HepG2 (cell line): ENCODE results near the gene CUEDC2. TPM values are rescaled to one million over a fixed set of nuclear protein-coding genes. Genes with fewer than 3 reads are reported as not detected.

ENCODE experiments used
- AKNA ChIP-seq: sonication (generic); formaldehyde crosslinking; IDR thresholded peaks from 2 replicates; pipeline ENCODE4 v1.4.0; 2020; ENCODE audit warnings: missing genetic modification reagents, borderline replicate concordance
- CHD4 ChIP-seq: fragments of 200-600 bp; sonication (generic); IDR thresholded peaks from 2 replicates; pipeline ENCODE4 v1.7.0; 2017; ENCODE audit warnings: mild to moderate bottlenecking, low read length, borderline replicate concordance
- DNMT1 ChIP-seq: sonication (generic); formaldehyde crosslinking; IDR thresholded peaks from 2 replicates; pipeline ENCODE4 v1.5.1; 2020; ENCODE audit warnings: mild to moderate bottlenecking, missing genetic modification reagents
- FOXO1 ChIP-seq: sonication (generic); formaldehyde crosslinking; IDR thresholded peaks from 2 replicates; pipeline ENCODE4 v1.4.0; 2020; ENCODE audit warnings: missing genetic modification reagents
- FOXP4 ChIP-seq: sonication (generic); formaldehyde crosslinking; IDR thresholded peaks from 2 replicates; pipeline ENCODE4 v1.4.0; 2020; ENCODE audit warnings: missing genetic modification reagents
- KLF6 ChIP-seq: IDR thresholded peaks from 2 replicates; pipeline ENCODE4 v1.8.0; 2016; ENCODE audit warnings: missing biosample characterization, missing genetic modification reagents
- MEIS1 ChIP-seq: sonication (generic); formaldehyde crosslinking; IDR thresholded peaks from 2 replicates; pipeline ENCODE4 v1.9.0; 2021; ENCODE audit warnings: mild to moderate bottlenecking, missing genetic modification reagents, moderate library complexity, borderline replicate concordance
- PPARG ChIP-seq: conservative IDR thresholded peaks from 2 replicates; pipeline ENCODE4 v1.6.1; 2016; ENCODE audit warnings: missing biosample characterization, missing genetic modification reagents
- SSRP1 ChIP-seq: IDR thresholded peaks from 2 replicates; pipeline ENCODE4 v1.6.1; 2016; ENCODE audit warnings: control low read depth
- YEATS4 ChIP-seq: sonication (generic); formaldehyde crosslinking; IDR thresholded peaks from 2 replicates; pipeline ENCODE4 v1.4.0; 2020; ENCODE audit warnings: missing genetic modification reagents, borderline replicate concordance
- ZBTB26 ChIP-seq: IDR thresholded peaks from 2 replicates; pipeline ENCODE4 v1.6.1; 2016; ENCODE audit warnings: missing compliant biosample characterization, missing genetic modification reagents, borderline replicate concordance
- ZGPAT ChIP-seq: IDR thresholded peaks from 2 replicates; pipeline ENCODE4 v1.6.1; 2016; ENCODE audit warnings: mild to moderate bottlenecking
- ZNF264 ChIP-seq: sonication (generic); formaldehyde crosslinking; IDR thresholded peaks from 2 replicates; pipeline ENCODE4 v1.4.0; 2020; ENCODE audit warnings: missing genetic modification reagents
- ZNF292 ChIP-seq: sonication (generic); formaldehyde crosslinking; IDR thresholded peaks from 2 replicates; pipeline ENCODE4 v1.8.1; 2022; ENCODE audit warnings: mild to moderate bottlenecking, low read depth, missing genetic modification reagents, borderline replicate concordance
- ZNF362 ChIP-seq: sonication (generic); formaldehyde crosslinking; IDR thresholded peaks from 2 replicates; pipeline ENCODE4 v1.4.0; 2020; ENCODE audit warnings: missing genetic modification reagents, mild to moderate bottlenecking, borderline replicate concordance
- ZNF382 ChIP-seq: sonication (generic); formaldehyde crosslinking; IDR thresholded peaks from 2 replicates; pipeline ENCODE4 v1.5.0; 2020; ENCODE audit warnings: missing genetic modification reagents, mild to moderate bottlenecking, borderline replicate concordance
- ZNF709 ChIP-seq: sonication (generic); formaldehyde crosslinking; IDR thresholded peaks from 2 replicates; pipeline ENCODE4 v1.5.0; 2020; ENCODE audit warnings: mild to moderate bottlenecking, missing genetic modification reagents
- polyA plus RNA-seq, 8 experiments: library from polyadenylated mRNA; depleted of rRNA in 3 of 8; stranded (reverse) in 7 of 8; unstranded in 1 of 8; fragments of >200 nt; fragmentation: Illumina TruSeq in 4 of 8; extraction: Trizol in 4 of 8; gene quantifications; 2 replicates each; pipeline versions ENCODE4 v1.2.1 to v1.2.3, GENCODE V29; 2011 to 2016; ENCODE audit warnings: low read depth in 4 of 8, missing spikeins in 1 of 8, mixed read lengths in 1 of 8; ENCODE audit not compliant: insufficient read depth in 1 of 8
- total RNA-seq, 5 experiments: library from RNA; depleted of rRNA; stranded (reverse); fragments of >200 nt; fragmentation: Illumina TruSeq; extraction: Trizol; gene quantifications; 2 replicates each; pipeline ENCODE4 v1.2.3, GENCODE V29; 2016; ENCODE audit warnings: low read depth in 1 of 5

Gene CUEDC2
- total and polyA plus RNA-seq, 2 of the 13 experiments (the other 11 are each of a cell fraction or from before 2014, with no cell fraction given), result 13.1 to 18.4 TPM

DNA sequence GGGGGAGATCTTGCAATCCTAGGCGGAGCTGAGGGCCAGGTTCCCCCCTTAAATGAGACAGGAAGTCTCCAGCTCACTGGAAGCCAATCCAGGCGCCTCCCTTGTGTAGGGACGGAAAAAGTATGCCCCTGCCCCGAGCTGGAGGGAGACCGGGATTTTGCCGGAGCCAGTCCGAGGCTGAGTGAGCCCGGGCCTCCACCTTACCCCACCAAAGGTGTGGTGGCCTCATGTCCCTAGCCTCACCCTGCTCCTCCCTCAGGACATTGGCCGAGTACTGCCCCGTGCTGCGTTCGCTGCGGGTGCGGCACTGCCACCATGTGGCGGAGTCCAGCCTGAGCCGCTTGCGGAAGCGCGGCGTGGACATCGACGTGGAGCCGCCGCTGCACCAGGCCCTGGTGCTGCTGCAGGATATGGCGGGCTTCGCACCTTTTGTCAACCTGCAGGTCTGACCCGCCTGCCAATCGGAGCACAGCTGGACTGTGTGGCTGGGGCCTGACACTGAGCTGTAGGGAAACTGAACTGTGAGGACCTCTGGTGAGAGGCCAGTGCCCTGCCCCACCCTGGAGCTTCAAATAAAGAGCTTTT lies 9.7 kb downstream of the CUEDC2 start (continued):
- TF ChIP-seq DNMT1 (CRISPR knock-in tag), result 0 out of 2 replicates have a peak, but pooled peaks have one; percentile 45
- TF ChIP-seq ZBTB26, result peak; percentile 86
- peak; percentile 95 for TF ChIP-seq MEIS1 (CRISPR knock-in tag)
- TF ChIP-seq FOXP4 (CRISPR knock-in tag), result peak; percentile 51; the same call in 1 of the 2 replicates
- 0 out of 2 replicates have a peak, but pooled peaks have one; percentile 60 for TF ChIP-seq ZNF264 (CRISPR knock-in tag)
- TF ChIP-seq YEATS4 (CRISPR knock-in tag), result peak; percentile 83; the same call in 1 of the 2 replicates
- TF ChIP-seq KLF6 (CRISPR knock-in tag), result peak; percentile 88
- TF ChIP-seq SSRP1 (CRISPR knock-in tag), result peak; percentile 66; the same call in 1 of the 2 replicates
- no peak for TF ChIP-seq ZNF709 (CRISPR knock-in tag)
- TF ChIP-seq PPARG, result peak; percentile 58
- TF ChIP-seq ZGPAT (CRISPR knock-in tag), result peak; percentile 87
- TF ChIP-seq ZNF292 (CRISPR knock-in tag), result peak; percentile 63; the same call in 1 of the 2 replicates
- no peak for TF ChIP-seq AKNA (CRISPR knock-in tag)
- TF ChIP-seq ZNF382 (CRISPR knock-in tag), result no peak
- peak; percentile 72 for TF ChIP-seq FOXO1 (CRISPR knock-in tag)
- TF ChIP-seq CHD4, result no peak
- peak; percentile 77; the same call in 1 of the 2 replicates for TF ChIP-seq ZNF362 (CRISPR knock-in tag)
